Astrocyte (in vitro differentiated cells and primary cell): ENCODE measurements around the gene TENM4. TPM values are rescaled to one million over a fixed set of nuclear protein-coding genes. Genes with fewer than 3 reads are reported as not detected.

Source experiments
- DNase-seq: peaks from one replicate; pipeline ENCODE4 v3.0.0-alpha.2; 2010; ENCODE audit warnings: low read depth
- FAIRE-seq: peaks from 2 replicates; lab custom pipeline; 2011; peaks lifted over from hg19 to GRCh38; lab: Jason Lieb, UNC
- H2AFZ ChIP-seq: 2 replicates; pipeline ENCODE4 v1.6.0; 2012; ENCODE audit warnings: low read depth, low read length, inconsistent platforms
- H3K27ac ChIP-seq: 2 replicates; pipeline ENCODE4 v1.5.1; 2011; ENCODE audit warnings: low read depth, low read length, inconsistent platforms
- H3K27me3 ChIP-seq: 2 replicates; pipeline ENCODE4 v1.6.0; 2011; ENCODE audit warnings: low read length, inconsistent platforms; ENCODE audit not compliant: insufficient read depth
- H3K36me3 ChIP-seq: 2 replicates; pipeline ENCODE4 v1.5.1; 2011; ENCODE audit warnings: low read length, inconsistent platforms; ENCODE audit not compliant: insufficient read depth
- H3K4me1 ChIP-seq: 2 replicates; pipeline ENCODE4 v1.5.1; 2011; ENCODE audit warnings: low read length, inconsistent platforms; ENCODE audit not compliant: insufficient read depth
- H3K4me2 ChIP-seq: 2 replicates; pipeline ENCODE4 v1.6.0; 2012; ENCODE audit warnings: low read length, inconsistent platforms
- H3K4me3 ChIP-seq: 2 replicates; pipeline ENCODE4 v1.5.1; 2011; ENCODE audit warnings: low read depth, mild to moderate bottlenecking, low read length, inconsistent platforms; ENCODE audit not compliant: insufficient read depth
- H3K79me2 ChIP-seq: 2 replicates; pipeline ENCODE4 v1.6.0; 2012; ENCODE audit warnings: mild to moderate bottlenecking, low read length, inconsistent platforms; ENCODE audit not compliant: insufficient read depth
- H3K9ac ChIP-seq: 2 replicates; pipeline ENCODE4 v1.6.0; 2012; ENCODE audit warnings: mild to moderate bottlenecking, low read length, inconsistent platforms
- H3K9me3 ChIP-seq: 2 replicates; pipeline ENCODE4 v1.5.1; 2012; ENCODE audit warnings: low read depth, mild to moderate bottlenecking, low read length, inconsistent platforms; ENCODE audit not compliant: insufficient read depth
- H4K20me1 ChIP-seq: 2 replicates; pipeline ENCODE4 v1.6.0; 2012; ENCODE audit warnings: low read length, inconsistent platforms; ENCODE audit not compliant: insufficient read depth
- H3K27ac Mint-ChIP-seq: one replicate; pipeline ENCODE4 v1.8.0; 2021; ENCODE audit warnings: mild to moderate bottlenecking, mixed read lengths; ENCODE audit not compliant: unreplicated experiment
- H3K27me3 Mint-ChIP-seq: one replicate; pipeline ENCODE4 v1.8.0; 2021; ENCODE audit warnings: low read depth, mixed read lengths; ENCODE audit not compliant: unreplicated experiment
- H3K36me3 Mint-ChIP-seq: one replicate; pipeline ENCODE4 v1.8.0; 2021; ENCODE audit warnings: low read depth, mixed read lengths; ENCODE audit not compliant: unreplicated experiment
- H3K4me1 Mint-ChIP-seq: one replicate; pipeline ENCODE4 v1.8.0; 2021; ENCODE audit warnings: low read depth, mixed read lengths; ENCODE audit not compliant: unreplicated experiment
- H3K4me3 Mint-ChIP-seq: one replicate; pipeline ENCODE4 v1.8.0; 2021; ENCODE audit warnings: mild to moderate bottlenecking, moderate library complexity, mixed read lengths; ENCODE audit not compliant: unreplicated experiment
- H3K9me3 Mint-ChIP-seq: one replicate; pipeline ENCODE4 v1.8.0; 2021; ENCODE audit warnings: mild to moderate bottlenecking, mixed read lengths; ENCODE audit not compliant: unreplicated experiment
- EZH2 ChIP-seq: IDR thresholded peaks from 2 replicates; pipeline ENCODE4 v1.6.1; 2012; ENCODE audit warnings: mild to moderate bottlenecking, low read length, inconsistent platforms; ENCODE audit not compliant: insufficient read depth
- total RNA-seq: library from RNA; stranded (reverse); gene quantifications from 2 replicates; pipeline ENCODE4 v1.2.1, GENCODE V29; 2021
- TF ChIP-seq, protein P1 (sequence below): IDR thresholded peaks from 2 replicates; pipeline ENCODE4 v1.5.1; 2011; ENCODE audit warnings: low read depth, mild to moderate bottlenecking, inconsistent platforms, low read length, moderate library complexity; ENCODE audit not compliant: insufficient read depth

Gene TENM4
- total RNA-seq, 1 donor from 2014 or later, result 7.5 TPM

DNA sequence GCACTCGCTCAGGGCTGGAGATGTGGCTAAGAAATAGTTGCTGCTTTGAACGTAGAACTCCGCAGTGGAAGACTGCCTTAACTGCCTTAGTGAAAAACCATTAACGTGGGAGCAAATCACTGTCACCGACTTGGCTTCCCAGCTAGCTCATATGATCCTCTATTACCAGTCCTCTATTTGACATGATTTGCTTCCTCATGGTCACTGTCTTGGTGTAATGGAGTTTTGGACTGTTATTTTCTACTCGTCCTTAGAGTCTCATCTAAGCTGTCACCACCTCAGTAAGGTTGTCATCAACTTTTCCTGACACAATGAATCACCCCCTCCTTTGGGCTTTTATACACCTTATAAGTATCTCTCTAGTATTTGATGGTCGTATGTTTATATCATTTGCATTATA is 699.1 kb downstream of the TENM4 start:
- Histone ChIP-seq H4K20me1 (no peaks in the 10 kb centered on the region), H3K36me3 (no peaks in the 10 kb centered on the region), H2AFZ (no peak overlapping the region), H3K9me3 (no peaks in the 10 kb centered on the region), H3K4me1 (no peaks in the 10 kb centered on the region), H3K27ac (no peak overlapping the region), H3K4me3 (no peak overlapping the region), H3K4me2 (no peak overlapping the region), H3K9ac (no peak overlapping the region), H3K79me2 (no peaks in the 10 kb centered on the region), H3K27me3 (no peaks in the 10 kb centered on the region)
- no peak overlapping the region for H3K27ac Mint-ChIP-seq
- DNase-seq, result no peak
- no peak for FAIRE-seq
- TF ChIP-seq, protein P1, sequence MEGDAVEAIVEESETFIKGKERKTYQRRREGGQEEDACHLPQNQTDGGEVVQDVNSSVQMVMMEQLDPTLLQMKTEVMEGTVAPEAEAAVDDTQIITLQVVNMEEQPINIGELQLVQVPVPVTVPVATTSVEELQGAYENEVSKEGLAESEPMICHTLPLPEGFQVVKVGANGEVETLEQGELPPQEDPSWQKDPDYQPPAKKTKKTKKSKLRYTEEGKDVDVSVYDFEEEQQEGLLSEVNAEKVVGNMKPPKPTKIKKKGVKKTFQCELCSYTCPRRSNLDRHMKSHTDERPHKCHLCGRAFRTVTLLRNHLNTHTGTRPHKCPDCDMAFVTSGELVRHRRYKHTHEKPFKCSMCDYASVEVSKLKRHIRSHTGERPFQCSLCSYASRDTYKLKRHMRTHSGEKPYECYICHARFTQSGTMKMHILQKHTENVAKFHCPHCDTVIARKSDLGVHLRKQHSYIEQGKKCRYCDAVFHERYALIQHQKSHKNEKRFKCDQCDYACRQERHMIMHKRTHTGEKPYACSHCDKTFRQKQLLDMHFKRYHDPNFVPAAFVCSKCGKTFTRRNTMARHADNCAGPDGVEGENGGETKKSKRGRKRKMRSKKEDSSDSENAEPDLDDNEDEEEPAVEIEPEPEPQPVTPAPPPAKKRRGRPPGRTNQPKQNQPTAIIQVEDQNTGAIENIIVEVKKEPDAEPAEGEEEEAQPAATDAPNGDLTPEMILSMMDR, result no peak
- no peak for TF ChIP-seq EZH2
- no peaks in the 10 kb centered on the region for H3K4me1 Mint-ChIP-seq
- peaks cover 6% of the 10 kb centered on the region for H3K9me3 Mint-ChIP-seq
- H3K4me3 Mint-ChIP-seq, result no peak overlapping the region
- peaks cover 14% of the 10 kb centered on the region for H3K27me3 Mint-ChIP-seq
- H3K36me3 Mint-ChIP-seq, result no peaks in the 10 kb centered on the region

DNA sequence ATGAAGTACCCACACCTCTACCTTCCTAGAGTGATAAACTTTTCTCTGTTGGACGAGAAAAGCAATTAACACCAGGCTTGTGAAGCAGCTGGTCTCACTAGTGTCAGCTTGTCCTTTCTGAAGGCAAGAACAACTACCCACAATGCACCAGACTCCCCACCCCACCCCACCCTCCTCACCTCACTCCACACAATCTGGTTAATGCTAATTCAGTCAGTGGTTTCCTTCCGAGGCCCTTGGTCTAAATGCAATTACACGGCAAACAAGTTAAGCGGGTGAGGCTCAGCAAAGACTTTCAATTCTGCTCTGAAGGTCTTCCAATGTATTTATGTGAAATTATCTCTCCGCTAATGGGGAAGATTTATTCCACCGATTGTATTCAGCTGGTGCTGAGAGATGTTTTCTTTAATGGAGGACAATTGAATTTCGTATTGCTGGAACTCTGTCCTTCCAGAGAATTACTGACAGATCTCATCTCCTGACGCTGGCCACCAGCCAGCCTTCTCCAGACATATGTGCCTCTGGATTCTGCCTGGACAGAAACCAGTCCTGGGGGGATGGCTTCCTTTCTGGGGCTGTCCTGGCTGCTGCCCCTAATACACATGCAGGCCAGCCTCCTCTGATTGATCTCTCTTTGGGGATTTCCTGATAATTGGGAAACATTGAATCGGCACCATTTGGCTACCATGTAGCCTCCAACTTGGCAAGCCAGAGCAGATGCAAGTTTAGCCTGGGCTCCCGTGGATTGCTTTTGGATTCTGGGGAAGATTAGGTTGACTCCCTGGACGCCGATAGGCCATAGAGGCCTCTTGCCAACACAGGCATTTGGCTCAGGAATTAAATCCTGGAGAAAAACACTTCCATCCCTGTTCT is 700.4 kb downstream of the TENM4 start:
- peaks cover 9% of the 10 kb centered on the region for H3K27me3 Mint-ChIP-seq
- H3K36me3 Mint-ChIP-seq, result no peaks in the 10 kb centered on the region
- H3K79me2 ChIP-seq, result no peaks in the 10 kb centered on the region
- DNase-seq, result no peak
- H3K27me3 ChIP-seq, result no peaks in the 10 kb centered on the region
- no peak overlapping the region for H3K9ac ChIP-seq
- H3K36me3 ChIP-seq, result no peaks in the 10 kb centered on the region
- H3K4me3 Mint-ChIP-seq, result no peak overlapping the region
- no peak overlapping the region for H2AFZ ChIP-seq
- no peaks in the 10 kb centered on the region for H3K4me1 ChIP-seq
- H3K4me3 ChIP-seq, result no peak overlapping the region
- H3K27ac ChIP-seq, result no peak overlapping the region
- no peaks in the 10 kb centered on the region for H3K9me3 ChIP-seq
- FAIRE-seq, result no peak
- no peak overlapping the region for H3K4me2 ChIP-seq
- H3K27ac Mint-ChIP-seq, result no peak overlapping the region
- no peak for TF ChIP-seq EZH2
- TF ChIP-seq, protein P1, result no peak
- H3K9me3 Mint-ChIP-seq, result peaks cover 6% of the 10 kb centered on the region
- H4K20me1 ChIP-seq, result no peaks in the 10 kb centered on the region
- H3K4me1 Mint-ChIP-seq, result no peaks in the 10 kb centered on the region

DNA sequence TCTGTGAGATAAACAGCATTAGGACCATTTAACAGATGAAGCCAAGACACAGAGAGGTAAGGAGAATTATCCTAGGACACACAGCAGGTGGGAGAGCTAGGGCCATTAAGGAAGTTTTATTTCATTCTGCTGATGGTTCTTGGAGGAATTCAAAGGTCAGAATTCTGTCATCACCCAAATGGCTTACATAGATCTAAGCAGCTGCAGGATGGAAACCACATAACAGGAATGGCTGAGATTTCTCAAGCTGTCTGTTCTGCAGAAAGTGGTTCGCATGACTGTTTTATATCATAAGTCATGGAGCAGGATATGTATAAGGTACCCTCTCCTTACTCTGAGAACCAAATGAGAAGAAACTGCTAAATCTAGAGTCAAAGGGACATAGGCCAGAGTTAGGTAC is 702.9 kb downstream of the TENM4 start:
- H3K9ac ChIP-seq, result no peak overlapping the region
- peaks cover 6% of the 10 kb centered on the region for H3K9me3 Mint-ChIP-seq
- H3K4me3 ChIP-seq, result no peak overlapping the region
- H3K27ac Mint-ChIP-seq, result no peak overlapping the region
- H3K36me3 ChIP-seq, result no peaks in the 10 kb centered on the region
- no peak overlapping the region for H3K4me3 Mint-ChIP-seq
- no peak for TF ChIP-seq EZH2
- TF ChIP-seq, protein P1, result no peak
- no peak overlapping the region for H3K4me2 ChIP-seq
- no peaks in the 10 kb centered on the region for H3K27me3 ChIP-seq
- peak; percentile 7 for DNase-seq
- H3K36me3 Mint-ChIP-seq, result peaks cover 2% of the 10 kb centered on the region
- no peaks in the 10 kb centered on the region for H3K4me1 Mint-ChIP-seq
- H3K4me1 ChIP-seq, result no peaks in the 10 kb centered on the region
- FAIRE-seq, result no peak
- H3K27me3 Mint-ChIP-seq, result peaks cover 11% of the 10 kb centered on the region
- H3K9me3 ChIP-seq, result no peaks in the 10 kb centered on the region
- H3K27ac ChIP-seq, result no peak overlapping the region
- H4K20me1 ChIP-seq, result no peaks in the 10 kb centered on the region
- H2AFZ ChIP-seq, result no peak overlapping the region
- no peaks in the 10 kb centered on the region for H3K79me2 ChIP-seq
